Endothelial cell of umbilical vein (primary cell): Measurements from ENCODE around the gene OPTC. TPM values are rescaled to one million over a fixed set of nuclear protein-coding genes. Genes with fewer than 3 reads are reported as not detected.

Experiments
- BruUV-seq: library from RNA; stranded (reverse); fragments of 400-500 nt; replicated peaks from 2 replicates; lab custom pipeline; 2021; lab: Mats Ljungman, UMichigan
- CTCF ChIA-PET: fragments of 300-600, 350-600 bp; sonication (Branson Sonifier 250); formaldehyde crosslinking; loops from one replicate; lab custom pipeline; 2021; ENCODE audit warnings: antibody characterized with exemption, inconsistent platforms; lab: Charles Lee
- POLR2A ChIA-PET: fragments of 300-600, 350-600 bp; sonication (Branson Sonifier 250); formaldehyde crosslinking; loops from one replicate; lab custom pipeline; 2021; ENCODE audit warnings: antibody characterized with exemption, inconsistent platforms; lab: Charles Lee
- DNase-seq: peaks from one replicate; pipeline ENCODE4 v3.0.0-alpha.2; 2011; ENCODE audit warnings: low read depth, low spot score
- FAIRE-seq: peaks from 2 replicates; lab custom pipeline; 2011; peaks lifted over from hg19 to GRCh38; lab: Jason Lieb, UNC
- H2AFZ ChIP-seq: 2 replicates; pipeline ENCODE4 v1.6.0; 2012; ENCODE audit warnings: low read depth, low read length, control low read depth, inconsistent platforms
- H3K27ac ChIP-seq: 2 replicates; pipeline ENCODE4 v1.5.1; 2011; ENCODE audit warnings: low read depth, mild to moderate bottlenecking, control low read depth, low read length, moderate library complexity; ENCODE audit not compliant: insufficient read depth
- H3K27me3 ChIP-seq, 2 experiments: 2 replicates each; pipeline versions ENCODE4 v1.6.0 to v1.6.1; 2011; ENCODE audit warnings: low read length in 2 of 2, mixed read lengths in 1 of 2; ENCODE audit not compliant: control insufficient read depth in 2 of 2, insufficient read depth in 2 of 2
- H3K36me3 ChIP-seq, 2 experiments: 2 replicates in 1 of 2; 3 replicates in 1 of 2; pipeline ENCODE4 v1.5.1; 2011; ENCODE audit warnings: low read length in 2 of 2, mild to moderate bottlenecking in 1 of 2, moderate library complexity in 1 of 2; ENCODE audit not compliant: control insufficient read depth in 2 of 2, insufficient read depth in 2 of 2; ENCODE audit errors: extremely low read depth in 1 of 2
- H3K4me1 ChIP-seq: 3 replicates; pipeline ENCODE4 v1.5.1; 2011; ENCODE audit warnings: mild to moderate bottlenecking, low read length; ENCODE audit not compliant: control insufficient read depth, insufficient read depth; ENCODE audit errors: extremely low read depth
- H3K4me2 ChIP-seq: 2 replicates; pipeline ENCODE4 v1.6.1; 2011; ENCODE audit warnings: low read length, control low read depth, mixed read lengths; ENCODE audit not compliant: insufficient read depth
- H3K4me3 ChIP-seq, 3 experiments: fragments of 200-600 bp in 1 of 3; sonication (generic), shearing (Covaris generic) in 1 of 3; replicated peaks in 1 of 3; 2 replicates each; pipeline ENCODE4 v1.5.1; 2011 to 2016; ENCODE audit warnings: control low read depth in 3 of 3, low read length in 3 of 3, mild to moderate bottlenecking in 2 of 3, inconsistent platforms in 1 of 3, low read depth in 1 of 3, moderate library complexity in 1 of 3; ENCODE audit not compliant: insufficient read depth in 1 of 3
- H3K79me2 ChIP-seq: 2 replicates; pipeline ENCODE4 v1.6.0; 2012; ENCODE audit warnings: low read length, inconsistent platforms; ENCODE audit not compliant: control insufficient read depth, insufficient read depth
- H3K9ac ChIP-seq: replicated peaks from 2 replicates; pipeline ENCODE3; 2011; ENCODE audit warnings: low read length, control low read depth; ENCODE audit not compliant: insufficient read depth; ENCODE audit errors: extremely low read depth
- H3K9me1 ChIP-seq: replicated peaks from 3 replicates; pipeline ENCODE4 v1.6.0; 2011; ENCODE audit warnings: mild to moderate bottlenecking, low read length; ENCODE audit not compliant: control insufficient read depth, insufficient read depth; ENCODE audit errors: extremely low read depth
- H3K9me3 ChIP-seq: replicated peaks from 2 replicates; pipeline ENCODE4 v1.5.1; 2012; ENCODE audit warnings: low read length, inconsistent platforms; ENCODE audit not compliant: control insufficient read depth, insufficient read depth
- H4K20me1 ChIP-seq: replicated peaks from 2 replicates; pipeline ENCODE3; 2011; ENCODE audit warnings: mild to moderate bottlenecking, low read length; ENCODE audit not compliant: control insufficient read depth, insufficient read depth; ENCODE audit errors: extremely low read depth
- EZH2 ChIP-seq: IDR thresholded peaks from 2 replicates; pipeline ENCODE4 v1.6.1; 2012; ENCODE audit warnings: borderline replicate concordance, low read depth, mild to moderate bottlenecking, moderate library complexity, low read length, inconsistent platforms; ENCODE audit not compliant: severe bottlenecking
- FOS ChIP-seq: IDR thresholded peaks from 2 replicates; pipeline ENCODE4 v1.6.1; 2011; ENCODE audit warnings: mild to moderate bottlenecking, low read length, moderate library complexity, borderline replicate concordance; ENCODE audit not compliant: insufficient read depth
- JUN ChIP-seq: IDR thresholded peaks from 2 replicates; pipeline ENCODE4 v1.6.1; 2011; ENCODE audit warnings: borderline replicate concordance, low read depth; ENCODE audit not compliant: insufficient read length, insufficient read depth
- MYC ChIP-seq: IDR thresholded peaks from one replicate; pipeline ENCODE4 v1.6.1; 2011; ENCODE audit warnings: mild to moderate bottlenecking, low read depth, low read length
- POLR2A ChIP-seq: IDR thresholded peaks from 2 replicates; pipeline ENCODE4 v1.6.1; 2012; ENCODE audit warnings: low read depth, mild to moderate bottlenecking, control low read depth, low read length
- POLR2AphosphoS5 ChIP-seq: IDR thresholded peaks from 2 replicates; pipeline ENCODE4 v1.6.1; 2012; ENCODE audit warnings: low read depth, mild to moderate bottlenecking, control low read depth, low read length, moderate library complexity; ENCODE audit not compliant: insufficient read depth
- dilution Hi-C: fragments of 300-500 bp; cut with MboI; formaldehyde crosslinking; loops from one replicate; pipeline ENCODE4 v1.15.0; 2019; ENCODE audit warnings: low sequenced_read_pairs; ENCODE audit not compliant: extremely low pct_ligation_motif_present
- intact Hi-C: fragments of 100-400 bp; cut with micrococcal nuclease; formaldehyde crosslinking; loops from one replicate; pipeline ENCODE4 v1.10.0; 2022
- polyA plus RNA-seq, 4 experiments: library from polyadenylated mRNA; depleted of rRNA in 3 of 4; stranded (reverse) in 3 of 4; unstranded in 1 of 4; fragments of >200 nt; gene quantifications; 2 replicates each; pipeline versions ENCODE4 v1.2.1 to v1.2.3, GENCODE V29; 2011 to 2012; ENCODE audit warnings: missing spikeins in 1 of 4
- total RNA-seq: library from RNA; stranded (reverse); gene quantifications from 2 replicates; pipeline ENCODE4 v1.2.3, GENCODE V29; 2021

OPTC gene
- total and polyA plus RNA-seq, 2 donors (not counting 3 experiments of a cell fraction or from before 2014, with no cell fraction given) = not detected

DNA sequence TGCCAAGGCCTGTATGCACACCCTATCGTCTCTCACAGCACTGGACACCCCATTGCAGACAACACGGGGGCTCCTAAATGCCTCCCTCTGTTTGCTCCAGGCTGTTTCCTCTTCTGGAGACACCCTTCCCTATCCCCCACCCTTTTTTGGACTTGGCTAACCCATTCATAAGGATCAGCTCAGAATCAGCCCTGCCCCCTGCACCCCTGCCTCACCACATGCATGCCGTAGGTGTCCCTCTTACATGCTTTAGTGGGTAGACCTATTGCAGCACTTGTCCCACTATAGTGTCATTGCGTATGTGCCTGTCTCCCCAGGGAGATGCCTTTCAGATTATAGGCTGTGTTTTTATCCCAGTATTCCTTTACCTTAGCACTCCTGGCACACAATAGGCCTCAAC lies 30.9 kb downstream of the OPTC start:
- TF ChIP-seq EZH2 (no peak), FOS (no peak), MYC (no peak), POLR2A (no peak), JUN (no peak)
- Histone ChIP-seq H3K9me3 (no peaks in the 10 kb centered on the region), H3K4me3 (no peak overlapping the region), H3K79me2 (no peaks in the 10 kb centered on the region), H3K4me1 (peaks cover 7% of the 10 kb centered on the region), H3K27me3 (no peaks in the 10 kb centered on the region), H3K9me1 (no peaks in the 10 kb centered on the region), H3K9ac (no peak overlapping the region), H4K20me1 (no peaks in the 10 kb centered on the region), H3K4me2 (no peak overlapping the region), H2AFZ (no peak overlapping the region), H3K36me3 (no peaks in the 10 kb centered on the region), H3K27ac (no peak overlapping the region)
- FAIRE-seq (no peak), DNase-seq (no peak)
- intact Hi-C loops (no loop called here), dilution Hi-C loops (no loop called here)
- ChIA-PET CTCF (no interaction called here), POLR2A (no interaction called here)
- BruUV-seq = no TSS peak

DNA sequence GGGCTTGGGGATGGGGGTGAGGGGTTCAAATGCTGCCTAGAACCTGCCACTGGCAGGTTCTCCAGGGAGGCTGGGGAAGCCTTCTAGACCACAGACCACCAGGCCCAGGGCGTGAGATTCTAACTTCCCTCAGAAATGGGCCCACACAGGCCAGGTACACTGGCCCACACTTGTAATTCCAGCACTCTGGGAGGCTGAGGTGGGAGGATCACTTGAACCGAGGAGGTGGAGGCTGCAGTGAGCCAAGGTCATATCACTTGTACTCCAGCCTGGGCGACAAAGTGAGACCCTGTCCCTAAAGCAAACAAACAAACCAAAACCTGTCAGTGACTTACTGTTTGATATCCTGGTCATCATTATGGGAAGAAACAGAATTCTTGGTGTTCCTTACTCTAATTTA lies 31.7 kb downstream of the OPTC start:
- Histone ChIP-seq H3K27ac (no peak overlapping the region), H3K9me1 (no peaks in the 10 kb centered on the region), H3K9ac (no peak overlapping the region), H3K36me3 (no peaks in the 10 kb centered on the region), H3K27me3 (no peaks in the 10 kb centered on the region), H3K4me1 (peaks cover 1% of the 10 kb centered on the region), H3K79me2 (no peaks in the 10 kb centered on the region), H3K4me3 (no peak overlapping the region), H2AFZ (no peak overlapping the region), H4K20me1 (no peaks in the 10 kb centered on the region), H3K4me2 (no peak overlapping the region), H3K9me3 (no peaks in the 10 kb centered on the region)
- dilution Hi-C loops = no loop called here
- TF ChIP-seq POLR2AphosphoS5 = no peak
- no peak for TF ChIP-seq EZH2
- ChIA-PET CTCF (no interaction called here), POLR2A (no interaction called here)
- FAIRE-seq = no peak
- intact Hi-C loops = no loop called here
- BruUV-seq = no TSS peak
- no peak for DNase-seq
